Measurements from ENCODE around the gene YJEFN3.
A peak's percentile ranks its signal among the peaks of the same experiment; 100 is the strongest.

YJEFN3 gene

GRCh38 chr19:19517235-19517619 is 11.5 kb upstream of the YJEFN3 start:
- no peak for DNase-seq (ENCODE audit: low read depth in 1 of 2, low spot score in 1 of 2)

GRCh38 chr19:19520989-19521388 is 7.7 kb upstream of the YJEFN3 start:
- DNase-seq (ENCODE audit: low read depth in 1 of 2, low spot score in 1 of 2) = no peak

- DNase-seq (ENCODE audit: low read depth in 1 of 2, low spot score in 1 of 2) = no peak
Measured at GRCh38 chr19:19523177-19523576, 5.5 kb upstream of the YJEFN3 start.

DNA sequence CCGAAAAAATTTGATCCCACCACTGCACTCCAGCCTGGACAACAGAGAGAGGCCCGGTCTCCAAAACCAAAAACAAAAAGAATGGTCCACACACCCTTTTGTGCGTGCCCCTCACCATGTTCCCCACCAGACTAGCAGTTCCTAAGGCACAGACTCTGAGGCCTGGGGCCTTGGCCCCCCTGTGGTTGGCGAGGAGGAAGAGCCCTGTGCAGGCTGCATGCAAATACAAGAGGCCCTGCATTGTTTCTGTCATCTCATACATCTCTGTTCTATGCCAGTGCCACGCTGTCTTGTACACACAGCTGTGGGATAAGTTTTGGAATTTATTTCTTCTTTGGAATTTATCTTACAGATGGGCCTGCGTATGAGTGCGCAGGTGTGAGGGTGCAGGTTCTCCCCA is 4.7 kb upstream of the YJEFN3 start:
- DNase-seq (ENCODE audit: low read depth in 1 of 2, low spot score in 1 of 2) = no peak

- no peak for DNase-seq (ENCODE audit: low read depth in 1 of 2, low spot score in 1 of 2)
Measured at GRCh38 chr19:19525611-19526380, 2.9 kb upstream of the YJEFN3 start.

- no peak for DNase-seq (ENCODE audit: low read depth in 1 of 2, low spot score in 1 of 2)
Measured at GRCh38 chr19:19526581-19527370, 1.9 kb upstream of the YJEFN3 start.

DNA sequence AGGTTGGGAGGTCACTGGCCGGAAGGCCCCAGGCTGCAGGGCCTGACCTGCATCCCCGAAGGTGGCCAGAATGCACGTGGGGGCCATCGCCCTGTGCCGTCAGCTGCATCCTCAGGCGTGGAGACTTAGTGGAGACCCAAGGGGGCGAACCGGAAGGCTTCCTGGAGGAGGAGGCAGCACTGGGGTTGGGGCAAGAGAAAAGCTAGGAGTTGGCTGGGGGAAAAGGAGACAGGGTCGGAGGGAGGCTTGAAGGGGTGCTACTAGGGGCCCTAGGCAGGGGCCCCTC is 1.4 kb upstream of the YJEFN3 start:
- DNase-seq (ENCODE audit: low read depth in 1 of 2, low spot score in 1 of 2) = no peak

DNA sequence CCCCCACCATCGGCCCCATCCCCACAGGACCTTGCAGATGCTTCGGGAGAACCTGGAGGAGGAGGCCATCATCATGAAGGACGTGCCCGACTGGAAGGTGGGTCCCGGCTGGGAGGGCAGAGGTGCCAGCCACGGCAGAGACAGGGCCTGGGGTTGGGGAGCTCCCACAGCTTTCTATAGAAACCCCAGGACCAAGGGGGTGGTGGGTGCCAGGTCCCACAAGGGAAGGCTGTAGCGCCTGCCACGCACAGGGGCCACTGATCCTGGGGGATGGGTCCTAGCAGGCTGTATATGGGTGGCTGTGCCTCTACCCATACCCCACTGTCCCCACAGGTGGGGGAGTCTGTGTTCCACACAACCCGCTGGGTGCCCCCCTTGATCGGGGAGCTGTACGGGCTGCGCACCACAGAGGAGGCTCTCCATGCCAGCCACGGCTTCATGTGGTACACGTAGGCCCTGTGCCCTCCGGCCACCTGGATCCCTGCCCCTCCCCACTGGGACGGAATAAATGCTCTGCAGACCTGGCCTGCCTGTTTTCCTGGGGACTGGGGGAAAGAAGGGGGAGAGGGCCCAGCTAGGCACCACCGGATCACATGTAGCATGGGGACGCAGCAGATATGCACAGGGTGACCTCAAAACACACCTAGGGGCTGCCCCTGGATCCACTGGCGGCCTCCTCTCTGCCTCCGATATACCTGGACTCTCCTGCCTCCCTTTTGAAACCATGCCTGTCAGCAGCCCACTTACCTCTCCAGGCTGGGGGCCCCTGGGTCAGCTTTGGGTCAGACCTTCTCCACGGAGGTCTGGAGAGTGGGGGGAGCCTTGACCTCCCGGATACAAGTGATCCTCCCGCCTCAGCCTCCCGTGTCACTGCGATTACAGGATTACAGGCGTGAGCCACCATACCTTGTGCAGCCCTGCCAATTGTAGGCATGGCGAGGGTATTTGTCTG is 761 bp upstream of the YJEFN3 start:
- DNase-seq (ENCODE audit: low read depth in 1 of 2, low spot score in 1 of 2) = no peak

- DNase-seq (ENCODE audit: low read depth in 1 of 2, low spot score in 1 of 2) = no peak
Measured at GRCh38 chr19:19529783-19530422, 1.2 kb downstream of the YJEFN3 start.

DNA sequence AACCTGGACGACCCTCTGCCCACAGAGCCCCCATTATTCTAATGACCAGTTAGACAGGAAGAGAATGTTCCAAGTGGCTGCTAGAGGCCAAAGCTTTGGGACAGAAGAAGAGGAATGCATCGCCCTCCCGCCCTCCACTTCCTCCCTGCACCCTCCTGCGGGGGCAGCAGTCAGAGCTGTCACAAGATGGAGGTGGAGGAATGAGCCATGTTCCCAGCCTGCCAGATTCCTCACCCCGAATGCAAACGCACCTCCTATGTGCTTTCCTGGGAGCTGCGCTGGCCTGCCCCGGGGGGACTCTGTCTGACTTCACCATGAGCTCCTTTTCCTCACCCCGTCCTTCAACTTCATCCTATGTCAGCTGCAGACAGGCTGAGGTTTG is 1.7 kb downstream of the YJEFN3 start:
- no peak for DNase-seq (ENCODE audit: low read depth in 1 of 2, low spot score in 1 of 2)

- no peak for DNase-seq (ENCODE audit: low read depth in 1 of 2, low spot score in 1 of 2)
Measured at GRCh38 chr19:19530889-19531288, 2.2 kb downstream of the YJEFN3 start.

- peak; percentile 82 to 86 for DNase-seq (ENCODE audit: low read depth in 1 of 2, low spot score in 1 of 2)
Measured at GRCh38 chr19:19531951-19532805, 3.5 kb downstream of the YJEFN3 start.

- no peak for DNase-seq (ENCODE audit: low read depth in 1 of 2, low spot score in 1 of 2)
Measured at GRCh38 chr19:19532806-19533701, 4.3 kb downstream of the YJEFN3 start.

DNA sequence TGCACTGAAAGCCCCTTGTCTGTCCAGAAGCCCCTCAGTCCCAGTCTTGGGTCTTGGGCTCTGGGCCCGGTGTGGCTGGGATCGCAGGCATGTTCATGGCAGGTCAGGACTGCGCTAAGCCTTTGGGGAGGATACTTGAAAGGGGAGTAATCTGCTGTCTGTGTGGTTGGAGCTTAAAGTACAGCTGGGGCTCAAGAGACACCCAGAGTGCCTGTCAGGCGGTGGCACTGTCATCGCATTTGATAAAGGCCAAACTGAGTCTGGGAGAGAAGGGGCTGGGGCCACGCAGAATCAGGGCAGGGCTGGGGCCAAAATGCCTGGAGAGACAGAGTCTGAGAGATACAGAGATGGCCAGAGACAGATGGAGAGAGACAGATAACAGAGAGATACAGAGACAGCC is 5.1 kb downstream of the YJEFN3 start:
- DNase-seq (ENCODE audit: low read depth in 1 of 2, low spot score in 1 of 2) = no peak

DNA sequence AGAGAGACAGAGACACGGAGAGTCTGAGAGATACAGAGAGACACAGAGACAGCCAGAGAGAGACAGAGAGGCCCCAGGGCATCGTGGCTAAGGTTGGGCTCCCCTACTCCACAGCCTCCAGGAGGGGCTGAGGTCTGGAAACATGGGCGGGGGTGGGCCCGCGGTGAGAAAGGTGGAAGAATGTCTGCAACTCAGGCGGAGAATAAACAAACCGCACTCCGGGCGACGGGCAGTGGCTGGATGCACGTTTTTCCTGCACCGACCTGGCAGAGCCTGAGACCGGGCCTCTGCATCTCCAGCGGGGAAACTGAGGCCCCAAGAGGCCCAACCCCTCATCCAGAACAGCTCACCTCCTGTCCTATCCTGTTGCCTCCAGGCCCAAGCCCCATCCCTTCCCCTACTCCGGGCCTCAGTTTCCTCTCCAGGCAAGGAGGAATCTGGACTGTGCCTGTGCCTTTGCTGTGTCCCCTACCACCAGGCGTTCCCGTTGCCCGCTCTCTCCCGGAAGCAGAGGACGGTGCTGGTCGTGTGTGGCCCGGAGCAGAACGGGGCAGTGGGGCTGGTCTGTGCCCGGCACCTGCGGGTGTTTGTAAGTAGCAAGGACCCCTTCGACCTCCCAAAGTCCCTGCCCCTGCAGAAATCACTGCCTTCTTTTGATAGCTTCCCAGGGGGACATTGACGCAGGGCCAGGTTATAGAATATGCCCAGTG is 6.0 kb downstream of the YJEFN3 start:
- no peak for DNase-seq (ENCODE audit: low read depth in 1 of 2, low spot score in 1 of 2)

DNA sequence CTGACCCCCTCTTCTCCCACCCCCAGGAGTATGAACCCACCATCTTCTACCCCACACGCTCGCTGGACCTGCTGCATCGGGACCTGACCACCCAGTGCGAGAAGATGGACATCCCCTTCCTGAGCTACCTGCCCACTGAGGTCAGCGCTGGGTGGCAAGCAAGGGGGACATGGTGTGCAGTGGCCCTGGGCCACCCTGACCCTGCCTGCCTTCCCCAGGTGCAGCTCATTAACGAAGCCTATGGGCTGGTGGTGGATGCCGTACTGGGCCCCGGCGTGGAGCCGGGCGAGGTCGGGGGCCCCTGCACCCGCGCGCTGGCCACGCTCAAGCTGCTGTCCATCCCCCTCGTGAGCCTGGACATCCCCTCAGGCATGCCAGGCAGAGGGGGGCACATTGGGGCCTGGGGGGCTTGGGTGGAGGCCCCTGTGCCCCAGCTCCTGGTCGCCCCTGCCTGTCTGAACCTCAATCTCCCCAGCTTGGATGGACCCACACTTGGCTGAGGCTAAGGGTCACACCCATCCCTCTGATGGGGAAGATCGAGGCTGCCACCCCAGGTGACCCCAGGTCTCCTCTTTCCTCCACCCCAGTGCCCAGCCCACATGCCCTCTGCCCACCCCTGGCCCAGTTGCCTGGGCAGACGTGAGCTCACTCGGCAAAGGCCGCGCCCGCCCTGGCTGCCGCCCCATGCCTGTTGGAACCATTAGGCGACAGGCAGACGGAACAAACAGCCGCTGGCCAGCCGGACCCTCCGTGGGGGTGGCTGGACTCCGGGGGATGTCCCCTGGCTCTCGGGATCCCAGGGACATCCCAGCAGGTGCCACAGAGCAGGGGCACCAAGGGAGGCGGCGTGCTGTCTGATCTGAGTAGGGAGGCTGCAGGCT is 6.8 kb downstream of the YJEFN3 start:
- no peak for DNase-seq (ENCODE audit: low read depth in 1 of 2, low spot score in 1 of 2)

All from activated T-helper 1 cell treated with anti-CD3 and anti-CD28 coated beads, Interleukin-2, amount 50 U/mL, for 16 hours (primary cell).